Body of pancreas (tissue), 4 donors: Measurements from ENCODE around the gene DYRK1A.

Experiments
- CTCF ChIP-seq, 7 experiments: fragments of 450-650 bp in 4 of 7; fragments of 200-600 bp in 3 of 7; sonication (generic) in 3 of 7; IDR thresholded peaks; one replicate each; pipeline ENCODE4 v1.5.1; 2016 to 2019; ENCODE audit warnings: antibody characterized with exemption in 7 of 7
- POLR2A ChIP-seq, 3 donors: fragments of 450-650 bp; IDR thresholded peaks; one replicate each; pipeline ENCODE4 v1.6.1; 2016; ENCODE audit warnings: antibody characterized with exemption in 3 of 3, mild to moderate bottlenecking in 2 of 3

- TF ChIP-seq CTCF (IDR thresholded peaks at IDR 0.05) (no peak), POLR2A (IDR thresholded peaks at IDR 0.05) (no peak)
These were observed 107.8 kb downstream of the DYRK1A start for GRCh38 chr21:37474342-37474741.
